Liver (tissue), 9 donors: Measurements from ENCODE around the gene INPP4B. TPM values are rescaled to one million over a fixed set of nuclear protein-coding genes. Genes with fewer than 3 reads are reported as not detected.

Source experiments
- DNase-seq: peaks from one replicate; pipeline ENCODE4 v3.0.0-alpha.2; 2017; ENCODE audit warnings: low spot score
- H3K27ac ChIP-seq, 2 donors: one replicate each; pipeline ENCODE4 v1.7.0; 2013; ENCODE audit warnings: inconsistent platforms in 2 of 2, low read length in 2 of 2, control low read depth in 1 of 2, low read depth in 1 of 2, mild to moderate bottlenecking in 1 of 2
- H3K27me3 ChIP-seq, 4 donors: one replicate each; pipeline versions ENCODE4 v1.6.1 to v1.7.0; 2013; ENCODE audit warnings: low read length in 3 of 4, inconsistent platforms in 1 of 4, mild to moderate bottlenecking in 1 of 4, moderate library complexity in 1 of 4; ENCODE audit not compliant: control insufficient read depth in 4 of 4, insufficient read depth in 4 of 4
- H3K36me3 ChIP-seq, 4 donors: one replicate each; pipeline versions ENCODE4 v1.6.1 to v1.7.0; 2013; ENCODE audit warnings: low read length in 3 of 4, mild to moderate bottlenecking in 3 of 4, low read depth in 1 of 4, moderate library complexity in 1 of 4; ENCODE audit not compliant: control insufficient read depth in 4 of 4, insufficient read depth in 3 of 4
- H3K4me1 ChIP-seq, 4 donors: one replicate each; pipeline versions ENCODE4 v1.6.1 to v1.7.0; 2013; ENCODE audit warnings: low read length in 3 of 4, mild to moderate bottlenecking in 3 of 4, moderate library complexity in 1 of 4; ENCODE audit not compliant: control insufficient read depth in 4 of 4, insufficient read depth in 4 of 4
- H3K4me3 ChIP-seq, 3 donors: one replicate each; pipeline versions ENCODE4 v1.6.1 to v1.7.0; 2013; ENCODE audit warnings: low read length in 3 of 3, control low read depth in 1 of 3, low read depth in 1 of 3, mild to moderate bottlenecking in 1 of 3
- H3K9ac ChIP-seq, 2 donors: one replicate each; pipeline ENCODE4 v1.7.0; 2013; ENCODE audit warnings: low read length in 2 of 2, mild to moderate bottlenecking in 2 of 2, moderate library complexity in 2 of 2, control low read depth in 1 of 2, low read depth in 1 of 2
- H3K9me3 ChIP-seq, 4 donors: one replicate each; pipeline versions ENCODE4 v1.6.1 to v1.7.0; 2013; ENCODE audit warnings: low read length in 3 of 4; ENCODE audit not compliant: control insufficient read depth in 4 of 4
- ATF3 ChIP-seq: IDR thresholded peaks from 2 replicates; pipeline ENCODE4 v1.6.1; 2016; ENCODE audit warnings: antibody characterized with exemption
- CTCF ChIP-seq: fragments of 150-350 bp; IDR thresholded peaks from 2 replicates; pipeline ENCODE4 v1.5.1; 2017; ENCODE audit warnings: improper control_type of control experiment, low read depth, low read length; ENCODE audit not compliant: missing input control
- EGR1 ChIP-seq, 2 donors: IDR thresholded peaks; 2 replicates each; pipeline ENCODE4 v1.6.1; 2016 to 2018; ENCODE audit warnings: antibody characterized with exemption in 2 of 2, low read depth in 2 of 2
- FOXA1 ChIP-seq: IDR thresholded peaks from 2 replicates; pipeline ENCODE4 v1.6.1; 2016; ENCODE audit warnings: antibody characterized with exemption
- GABPA ChIP-seq, 2 donors: IDR thresholded peaks in 1 of 2; conservative IDR thresholded peaks in 1 of 2; 2 replicates each; pipeline ENCODE4 v1.6.1; 2016; ENCODE audit warnings: antibody characterized with exemption in 2 of 2, mild to moderate bottlenecking in 1 of 2, moderate library complexity in 1 of 2
- HNF4A ChIP-seq, 2 donors: conservative IDR thresholded peaks; 2 replicates each; pipeline ENCODE4 v1.6.1; 2016; ENCODE audit warnings: antibody characterized with exemption in 2 of 2, mild to moderate bottlenecking in 2 of 2
- HNF4G ChIP-seq: IDR thresholded peaks from 2 replicates; pipeline ENCODE4 v1.6.1; 2016; ENCODE audit warnings: antibody characterized with exemption
- JUND ChIP-seq, 2 donors: IDR thresholded peaks; 2 replicates each; pipeline ENCODE4 v1.6.1; 2016; ENCODE audit warnings: antibody characterized with exemption in 2 of 2
- NR2F2 ChIP-seq: IDR thresholded peaks from 2 replicates; pipeline ENCODE4 v1.6.1; 2016; ENCODE audit warnings: antibody characterized with exemption
- RAD21 ChIP-seq, 2 donors: IDR thresholded peaks; 2 replicates each; pipeline ENCODE4 v1.6.1; 2016; ENCODE audit warnings: antibody characterized with exemption in 2 of 2, mild to moderate bottlenecking in 2 of 2
- RXRA ChIP-seq, 2 donors: IDR thresholded peaks; 2 replicates each; pipeline ENCODE4 v1.6.1; 2017 to 2018; ENCODE audit warnings: antibody characterized with exemption in 2 of 2, mild to moderate bottlenecking in 1 of 2
- SP1 ChIP-seq: IDR thresholded peaks from 2 replicates; pipeline ENCODE4 v1.6.1; 2018; ENCODE audit warnings: antibody characterized with exemption, mild to moderate bottlenecking
- TAF1 ChIP-seq: conservative IDR thresholded peaks from 2 replicates; pipeline ENCODE4 v1.6.1; 2016; ENCODE audit warnings: antibody characterized with exemption, mild to moderate bottlenecking
- YY1 ChIP-seq: IDR thresholded peaks from 2 replicates; pipeline ENCODE4 v1.6.1; 2016; ENCODE audit warnings: antibody characterized with exemption, mild to moderate bottlenecking
- WGBS: extraction: QIAGEN DNeasy Blood & Tissue Kit; methylation state at CpG from one replicate; pipeline ENCODE4 v1.1.7; 2013; 5-methylcytosine and 5-hydroxymethylcytosine counted together
- polyA plus RNA-seq, 2 donors: library from polyadenylated mRNA; stranded (reverse) in 1 of 2; unstranded in 1 of 2; fragments of 200-250 nt in 1 of 2; fragments of >200 nt in 1 of 2; fragmentation: Nextera tagmentation in 1 of 2; extraction: Ambion mirVana in 1 of 2; gene quantifications; one replicate each; pipeline versions ENCODE4 v1.2.1 to v1.2.3, GENCODE V29; 2013 to 2015
- total RNA-seq, 2 donors: library from RNA; depleted of rRNA; stranded (reverse); fragments of >200 nt; gene quantifications; one replicate each; pipeline ENCODE4 v1.2.3, GENCODE V29; 2014
- TF ChIP-seq, protein P1 (sequence below): IDR thresholded peaks from 2 replicates; pipeline ENCODE4 v1.6.1; 2016; ENCODE audit warnings: antibody characterized with exemption
- donor health status: healthy.
- donor health status: healthy.
- donor health status: healthy.
- donor health status: healthy.
- donor health status: healthy.

INPP4B gene
- total and polyA plus RNA-seq, 4 donors: 0.43 to 2.8 (median 1.6) TPM

GRCh38 chr4:142547974-142548373 lies 298.1 kb downstream of the INPP4B start:
- no peak for DNase-seq

DNA sequence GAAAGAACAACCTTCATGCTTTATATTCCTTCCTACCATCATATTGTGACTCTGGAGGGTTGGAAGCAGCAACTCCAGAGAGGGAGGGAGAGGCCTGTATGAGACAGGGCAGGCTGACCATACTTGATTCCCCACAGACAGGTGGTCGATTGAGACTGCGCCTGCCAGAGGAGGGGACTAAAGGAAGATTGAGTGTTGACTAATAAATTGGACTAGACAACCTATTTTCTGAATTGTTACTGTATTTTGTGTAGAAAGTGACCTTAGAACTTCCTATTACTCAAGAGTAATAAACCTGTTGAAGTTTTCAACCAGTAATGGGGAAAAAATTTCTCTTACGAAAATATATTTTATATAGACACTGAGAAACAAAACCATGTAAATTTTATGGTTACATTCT lies 301.5 kb downstream of the INPP4B start:
- TF ChIP-seq, protein P1, sequence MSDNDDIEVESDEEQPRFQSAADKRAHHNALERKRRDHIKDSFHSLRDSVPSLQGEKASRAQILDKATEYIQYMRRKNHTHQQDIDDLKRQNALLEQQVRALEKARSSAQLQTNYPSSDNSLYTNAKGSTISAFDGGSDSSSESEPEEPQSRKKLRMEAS: no peak
- TF ChIP-seq JUND (IDR thresholded peaks at IDR 0.05): no peak
- TF ChIP-seq HNF4G: no peak
- no peak for TF ChIP-seq GABPA (IDR thresholded peaks at IDR 0.05 in 1 of 2, conservative IDR thresholded peaks at IDR 0.05 in 1 of 2)
- TF ChIP-seq FOXA1: no peak
- no peak for TF ChIP-seq ATF3
- no peak for TF ChIP-seq YY1
- TF ChIP-seq RAD21 (IDR thresholded peaks at IDR 0.05): no peak
- TF ChIP-seq SP1: no peak
- TF ChIP-seq TAF1: no peak
- TF ChIP-seq EGR1 (IDR thresholded peaks at IDR 0.05; ENCODE audit: low read depth in 2 of 2): no peak
- no peak for DNase-seq
- no peaks in the 10 kb centered on the region for H3K9me3 ChIP-seq
- H3K4me3 ChIP-seq: no peak overlapping the region
- no peaks in the 10 kb centered on the region for H3K27me3 ChIP-seq
- H3K4me1 ChIP-seq: no peaks in the 10 kb centered on the region
- WGBS: 91% methylated on average over 3 of the region's 3 CpGs
- no peaks in the 10 kb centered on the region for H3K36me3 ChIP-seq
- H3K27ac ChIP-seq: no peak overlapping the region
- H3K9ac ChIP-seq: no peak overlapping the region

More at GRCh38 chr4:142547974-142548373, 298.1 kb downstream of the INPP4B start:
- WGBS: 31% methylated on average over 1 of the region's 1 CpG
- Histone ChIP-seq H3K27me3 (no peaks in the 10 kb centered on the region), H3K9ac (no peak overlapping the region), H3K36me3 (no peaks in the 10 kb centered on the region), H3K4me3 (no peak overlapping the region), H3K27ac (no peak overlapping the region), H3K9me3 (no peaks in the 10 kb centered on the region), H3K4me1 (no peaks in the 10 kb centered on the region)
- no peak for TF ChIP-seq HNF4A (conservative IDR thresholded peaks at IDR 0.05)
- no peak for TF ChIP-seq JUND (IDR thresholded peaks at IDR 0.05)

- Histone ChIP-seq H3K36me3 (no peaks in the 10 kb centered on the region), H3K27ac (no peak overlapping the region), H3K4me3 (no peak overlapping the region), H3K9ac (no peak overlapping the region), H3K27me3 (no peaks in the 10 kb centered on the region), H3K9me3 (no peaks in the 10 kb centered on the region), H3K4me1 (no peaks in the 10 kb centered on the region)
- TF ChIP-seq YY1: no peak
- no peak for TF ChIP-seq NR2F2
- no peak for TF ChIP-seq CTCF
- no peak for TF ChIP-seq EGR1 (IDR thresholded peaks at IDR 0.05; ENCODE audit: low read depth in 2 of 2)
- TF ChIP-seq, protein P1: no peak
- TF ChIP-seq GABPA (IDR thresholded peaks at IDR 0.05 in 1 of 2, conservative IDR thresholded peaks at IDR 0.05 in 1 of 2): no peak
- no peak for TF ChIP-seq FOXA1
- TF ChIP-seq TAF1: no peak
- TF ChIP-seq RXRA (IDR thresholded peaks at IDR 0.05): no peak
- WGBS: 97% methylated on average over 1 of the region's 1 CpG
- no peak for DNase-seq
Measured at GRCh38 chr4:142544039-142544438, 302.1 kb downstream of the INPP4B start.
